ENCODE data around the gene MYO5C.

The MYO5C gene, protein sequence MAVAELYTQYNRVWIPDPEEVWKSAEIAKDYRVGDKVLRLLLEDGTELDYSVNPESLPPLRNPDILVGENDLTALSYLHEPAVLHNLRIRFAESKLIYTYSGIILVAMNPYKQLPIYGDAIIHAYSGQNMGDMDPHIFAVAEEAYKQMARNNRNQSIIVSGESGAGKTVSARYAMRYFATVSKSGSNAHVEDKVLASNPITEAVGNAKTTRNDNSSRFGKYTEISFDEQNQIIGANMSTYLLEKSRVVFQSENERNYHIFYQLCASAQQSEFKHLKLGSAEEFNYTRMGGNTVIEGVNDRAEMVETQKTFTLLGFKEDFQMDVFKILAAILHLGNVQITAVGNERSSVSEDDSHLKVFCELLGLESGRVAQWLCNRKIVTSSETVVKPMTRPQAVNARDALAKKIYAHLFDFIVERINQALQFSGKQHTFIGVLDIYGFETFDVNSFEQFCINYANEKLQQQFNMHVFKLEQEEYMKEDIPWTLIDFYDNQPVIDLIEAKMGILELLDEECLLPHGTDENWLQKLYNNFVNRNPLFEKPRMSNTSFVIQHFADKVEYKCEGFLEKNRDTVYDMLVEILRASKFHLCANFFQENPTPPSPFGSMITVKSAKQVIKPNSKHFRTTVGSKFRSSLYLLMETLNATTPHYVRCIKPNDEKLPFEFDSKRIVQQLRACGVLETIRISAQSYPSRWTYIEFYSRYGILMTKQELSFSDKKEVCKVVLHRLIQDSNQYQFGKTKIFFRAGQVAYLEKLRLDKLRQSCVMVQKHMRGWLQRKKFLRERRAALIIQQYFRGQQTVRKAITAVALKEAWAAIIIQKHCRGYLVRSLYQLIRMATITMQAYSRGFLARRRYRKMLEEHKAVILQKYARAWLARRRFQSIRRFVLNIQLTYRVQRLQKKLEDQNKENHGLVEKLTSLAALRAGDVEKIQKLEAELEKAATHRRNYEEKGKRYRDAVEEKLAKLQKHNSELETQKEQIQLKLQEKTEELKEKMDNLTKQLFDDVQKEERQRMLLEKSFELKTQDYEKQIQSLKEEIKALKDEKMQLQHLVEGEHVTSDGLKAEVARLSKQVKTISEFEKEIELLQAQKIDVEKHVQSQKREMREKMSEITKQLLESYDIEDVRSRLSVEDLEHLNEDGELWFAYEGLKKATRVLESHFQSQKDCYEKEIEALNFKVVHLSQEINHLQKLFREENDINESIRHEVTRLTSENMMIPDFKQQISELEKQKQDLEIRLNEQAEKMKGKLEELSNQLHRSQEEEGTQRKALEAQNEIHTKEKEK (N-terminal part only)

DNA sequence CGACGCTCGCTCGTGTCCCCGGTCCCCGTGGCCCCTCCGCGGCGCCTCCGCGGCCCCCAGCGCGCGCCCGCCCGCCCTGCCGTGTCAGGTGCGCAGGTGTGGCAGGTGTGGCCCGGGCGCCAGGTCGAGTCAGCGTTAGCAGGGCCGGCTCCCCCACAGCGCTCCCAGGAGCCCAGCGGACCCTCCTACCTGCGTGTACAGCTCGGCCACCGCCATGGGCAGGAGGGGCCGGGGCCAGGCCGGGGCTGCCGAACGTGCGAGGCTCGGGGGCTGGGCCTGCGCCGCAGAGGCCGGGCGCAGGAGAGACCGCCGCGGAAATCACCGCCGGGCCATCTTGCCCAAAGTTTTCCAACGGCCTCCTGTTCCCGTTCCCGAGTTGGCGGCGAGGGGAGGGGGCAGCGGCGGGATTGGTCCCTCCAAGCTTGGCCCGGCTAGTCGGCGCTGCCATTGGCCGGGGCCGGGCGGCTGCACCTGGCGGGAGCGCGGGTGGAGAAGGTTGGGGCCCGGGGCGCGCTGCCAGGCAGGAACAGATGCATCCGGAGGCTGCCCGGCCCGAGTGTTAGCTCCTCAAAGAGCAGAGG lies at the start of gene MYO5C:
Gene MYO5C, minus strand, starts transcription at position 384 of the 581 bp plus-strand sequence. Its CDS starts 168 bp downstream, at position 216.
- DNase-seq (ENCODE audit: low read depth in 2 of 2) = no peak

DNA sequence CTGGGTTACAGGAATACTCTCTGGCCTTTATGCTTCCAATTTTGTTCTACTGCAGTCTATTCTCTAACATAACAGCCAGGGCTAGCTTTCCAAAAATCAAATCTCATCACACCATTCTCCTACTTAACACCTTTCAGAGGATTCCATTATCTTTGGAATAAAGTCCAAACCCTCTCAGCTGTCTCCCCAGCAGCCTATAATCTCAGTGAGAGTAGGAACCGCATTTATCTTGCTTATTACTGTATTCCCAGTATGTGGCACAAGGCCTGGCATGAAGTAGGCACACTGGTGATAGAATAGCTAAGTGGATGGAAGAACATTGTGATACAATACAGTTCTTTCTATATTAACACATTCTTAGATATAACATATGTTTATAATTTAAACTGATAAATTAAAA lies 49.0 kb upstream of the MYO5C start:
- no peak for DNase-seq (ENCODE audit: low read depth in 2 of 2)

DNA sequence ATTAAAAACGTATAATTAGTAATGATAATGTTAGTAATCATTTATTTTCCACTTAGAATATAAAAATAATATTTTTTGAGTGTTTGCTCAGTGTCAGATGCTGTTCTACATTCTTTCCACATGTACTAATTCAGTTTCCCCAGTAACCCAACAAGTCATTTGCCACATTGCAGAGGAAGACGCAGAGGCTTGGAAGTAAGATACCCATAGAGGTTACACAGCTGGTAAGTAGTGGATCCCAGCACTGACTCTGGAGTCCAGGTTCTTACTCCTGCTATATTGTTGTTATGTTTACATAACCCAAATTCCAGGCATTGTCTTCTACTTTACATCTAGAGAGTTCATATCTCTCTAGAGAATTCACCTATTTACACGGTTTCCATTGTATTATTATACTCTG lies 48.2 kb upstream of the MYO5C start:
- no peak for DNase-seq (ENCODE audit: low read depth in 2 of 2)

DNA sequence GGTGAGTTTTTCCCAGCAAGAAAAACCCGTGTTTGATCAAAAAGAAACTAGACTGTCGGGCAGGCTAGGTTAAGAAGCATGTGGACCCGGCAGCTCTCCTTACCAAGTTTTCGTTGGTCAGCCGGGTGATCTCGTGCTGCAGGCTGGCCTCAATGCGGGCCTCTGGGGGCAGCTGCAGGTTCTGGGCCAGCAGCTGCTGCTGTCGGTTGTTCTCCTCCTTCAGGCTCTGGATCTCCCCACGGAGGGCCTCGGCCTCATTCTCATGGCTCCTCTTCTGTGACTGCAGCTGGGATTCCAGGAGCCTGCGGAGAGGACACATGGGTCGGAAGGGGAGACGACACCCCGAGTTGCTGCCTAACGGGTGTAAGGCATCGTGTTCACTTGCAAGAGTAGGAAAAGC lies 44.5 kb upstream of the MYO5C start:
- DNase-seq (ENCODE audit: low read depth in 2 of 2) = no peak

DNA sequence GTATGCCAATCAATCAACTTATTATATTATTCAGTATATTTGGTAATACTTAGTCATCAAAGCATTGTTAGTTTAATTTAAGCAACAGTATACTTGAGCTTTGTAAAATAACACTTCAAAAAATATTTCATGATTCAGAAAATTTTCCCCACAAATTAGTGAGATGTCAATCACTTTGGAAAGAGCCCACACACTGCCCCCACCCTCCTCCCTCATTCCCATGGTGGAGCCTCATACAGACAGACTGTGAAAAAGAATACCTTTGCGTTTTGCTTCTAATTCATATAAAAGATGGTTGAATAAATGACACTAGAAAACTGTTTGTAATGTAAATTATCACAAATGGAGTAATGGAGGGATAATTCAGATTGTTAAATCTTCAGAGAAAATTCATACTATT lies 43.3 kb upstream of the MYO5C start:
- DNase-seq (ENCODE audit: low read depth in 2 of 2) = no peak

DNA sequence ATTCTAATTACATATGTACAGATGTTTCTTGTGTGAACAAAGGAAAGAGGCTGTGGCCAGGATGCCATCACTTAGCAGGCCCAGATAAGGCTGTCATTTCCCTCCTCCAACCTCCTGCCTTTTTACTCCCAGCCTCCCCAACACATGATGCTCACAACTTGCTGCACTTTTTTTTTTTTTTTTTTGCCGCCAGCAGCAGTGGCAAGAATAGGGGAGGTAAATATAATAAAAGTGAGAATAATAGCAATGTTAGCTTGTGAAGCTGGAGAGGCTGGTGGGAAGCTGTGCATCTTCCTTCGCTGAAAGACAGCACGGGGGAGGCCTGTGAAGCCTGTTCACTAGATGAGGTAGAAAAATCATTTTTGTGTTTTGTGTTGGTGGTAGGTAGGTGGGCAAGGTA lies 42.5 kb upstream of the MYO5C start:
- DNase-seq (ENCODE audit: low read depth in 2 of 2) = no peak

DNA sequence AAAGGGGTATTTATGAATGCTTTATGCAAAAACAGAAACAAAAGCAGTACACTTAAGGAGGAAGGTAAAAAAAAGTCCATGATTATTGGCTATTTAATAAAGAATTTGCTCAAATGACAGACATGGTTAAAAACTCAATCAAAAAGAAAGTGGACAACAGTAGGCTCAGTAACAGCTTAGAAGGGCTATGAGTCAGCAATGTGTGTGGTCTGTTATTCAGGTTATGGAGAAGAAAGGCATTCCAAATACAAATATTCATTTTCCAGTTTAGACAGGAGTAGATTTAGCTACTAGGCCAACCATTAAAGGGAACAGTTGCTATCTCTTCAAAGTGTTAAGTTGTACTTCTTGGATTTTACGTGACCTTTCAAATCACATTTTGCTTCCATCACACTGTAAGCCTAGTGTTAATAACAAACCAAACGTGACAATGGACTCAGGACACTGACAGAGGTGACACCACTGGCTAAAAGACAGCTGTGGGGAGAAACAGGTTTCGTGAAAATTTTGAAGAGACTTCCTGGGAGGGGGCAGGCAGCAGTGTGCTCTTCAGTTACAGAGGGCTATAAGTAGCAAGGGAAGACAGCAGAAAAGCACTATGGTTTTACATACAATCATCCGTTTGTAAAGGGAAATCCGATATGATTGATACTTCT lies 41.7 kb upstream of the MYO5C start:
- DNase-seq (ENCODE audit: low read depth in 2 of 2) = no peak

DNA sequence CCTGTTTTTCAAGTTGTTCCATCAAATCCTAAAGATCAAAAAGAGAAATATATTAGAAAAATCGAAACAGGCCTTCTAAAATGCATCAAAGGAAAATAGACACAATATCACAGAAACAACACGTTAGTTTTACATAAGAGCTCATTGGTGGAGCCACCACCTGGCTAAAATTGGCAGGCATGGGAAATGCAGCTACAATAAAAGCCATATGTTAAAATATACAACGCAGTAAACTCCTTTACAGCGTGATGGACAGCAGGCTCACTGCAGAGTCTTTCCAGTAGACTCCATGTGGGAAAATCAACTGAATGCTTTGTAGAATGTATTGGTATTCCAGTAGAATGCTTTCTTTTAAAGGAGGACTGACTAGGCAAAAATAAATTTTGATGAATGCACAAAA lies 40.9 kb upstream of the MYO5C start:
- DNase-seq (ENCODE audit: low read depth in 2 of 2) = no peak

DNA sequence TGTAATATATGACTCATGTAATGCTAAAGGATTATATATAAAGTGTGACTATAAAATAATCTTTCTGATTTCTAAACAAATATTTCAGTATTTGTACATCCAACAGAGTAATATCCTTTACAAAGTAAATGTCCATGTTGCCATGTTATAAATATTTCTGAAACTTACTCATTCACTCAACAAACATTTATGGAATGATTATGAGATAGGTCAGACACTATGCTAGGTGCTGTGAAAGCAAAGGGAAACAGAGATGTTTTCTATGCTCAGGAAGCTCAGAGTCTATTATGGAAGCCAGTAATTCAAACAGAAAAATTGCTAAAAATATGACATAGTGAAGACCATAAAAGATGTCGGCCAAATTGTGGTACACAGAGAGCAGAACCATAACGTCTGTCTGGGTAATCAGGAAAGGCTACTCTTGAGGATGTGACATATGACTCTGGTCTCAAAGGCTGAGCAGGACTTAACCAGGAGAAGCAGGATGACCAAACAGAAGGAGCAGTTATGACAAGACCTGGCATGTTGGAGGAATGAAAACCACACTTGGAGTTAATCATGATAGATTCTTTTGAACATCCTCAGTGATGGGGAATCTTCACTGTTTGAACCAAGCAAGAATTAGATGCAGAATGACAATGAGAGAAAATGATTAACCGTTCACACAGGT lies 39.0 kb upstream of the MYO5C start:
- DNase-seq (ENCODE audit: low read depth in 2 of 2) = no peak

DNA sequence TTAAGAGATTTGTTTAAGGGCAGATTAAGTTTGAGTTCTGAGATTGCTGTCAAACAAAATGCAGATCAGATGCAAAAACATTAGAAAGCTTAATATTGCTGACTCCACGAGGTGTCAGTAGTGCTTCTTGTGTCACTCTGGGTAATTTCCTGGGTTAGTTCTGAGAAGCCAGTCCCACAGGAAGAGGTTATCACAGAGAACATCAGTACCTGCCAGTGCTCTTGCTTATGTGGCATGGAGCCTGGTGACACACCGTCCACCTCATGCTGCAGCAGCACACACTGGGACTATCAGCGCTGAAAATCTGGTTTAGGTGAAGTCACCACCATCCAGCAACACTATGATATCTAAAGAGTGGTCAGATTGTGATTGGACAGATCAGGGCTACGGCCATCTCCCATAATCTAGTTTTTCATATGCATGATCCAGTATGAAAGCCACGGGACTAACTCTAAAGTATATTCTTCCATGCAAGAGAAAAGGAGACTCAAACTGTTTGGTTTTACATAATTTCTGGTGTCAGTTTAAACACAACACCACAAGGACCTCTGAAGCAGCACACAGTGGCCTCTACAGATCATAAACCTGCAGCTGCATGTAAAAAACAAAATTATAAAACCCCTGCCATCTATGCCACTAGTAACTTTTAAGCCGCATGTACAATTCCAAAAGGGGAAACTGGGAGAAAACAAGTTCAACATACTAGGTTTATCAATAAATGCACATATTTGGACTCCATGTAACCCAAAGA lies 36.1 kb upstream of the MYO5C start:
- peak; percentile 4 to 45 for DNase-seq (ENCODE audit: low read depth in 2 of 2)

DNA sequence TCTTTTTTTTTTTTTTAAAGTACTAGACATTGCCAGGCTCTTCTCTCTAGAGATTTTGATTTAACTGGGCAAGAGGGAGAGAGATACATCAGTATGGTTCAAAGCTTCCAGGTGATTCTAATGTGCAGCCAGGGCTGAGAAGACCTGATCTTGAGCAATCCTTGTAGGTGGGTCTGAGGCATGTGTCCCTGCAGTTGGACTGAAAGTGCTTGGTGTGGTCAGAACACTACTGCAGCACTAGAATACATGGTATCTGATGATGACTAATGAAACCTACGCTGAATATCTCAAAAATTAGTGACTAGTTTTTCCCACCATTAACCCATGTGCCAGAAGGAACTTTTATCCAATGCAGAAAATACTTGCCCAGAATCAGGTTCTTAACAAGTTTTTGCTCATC lies 34.4 kb upstream of the MYO5C start:
- no peak for DNase-seq (ENCODE audit: low read depth in 2 of 2)

DNA sequence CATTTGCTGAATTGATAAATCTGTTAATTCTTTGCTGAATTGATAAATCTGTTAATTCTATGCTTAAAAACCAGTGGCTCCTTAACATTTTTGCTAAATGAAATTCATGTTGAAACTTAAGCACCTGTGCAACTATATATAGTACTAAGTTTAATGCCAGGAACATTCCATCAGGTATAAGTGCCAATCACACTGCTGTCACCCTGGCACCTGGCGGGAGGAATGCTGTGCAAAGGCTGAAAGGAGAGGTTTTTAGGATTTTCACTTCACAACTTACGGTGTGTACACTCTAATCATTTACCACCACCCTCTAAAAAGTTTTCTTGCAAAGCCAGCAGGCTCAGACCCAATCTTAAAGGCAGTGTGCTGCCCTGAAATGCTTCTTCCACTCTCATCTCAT lies 33.5 kb upstream of the MYO5C start:
- DNase-seq (ENCODE audit: low read depth in 2 of 2) = no peak

DNA sequence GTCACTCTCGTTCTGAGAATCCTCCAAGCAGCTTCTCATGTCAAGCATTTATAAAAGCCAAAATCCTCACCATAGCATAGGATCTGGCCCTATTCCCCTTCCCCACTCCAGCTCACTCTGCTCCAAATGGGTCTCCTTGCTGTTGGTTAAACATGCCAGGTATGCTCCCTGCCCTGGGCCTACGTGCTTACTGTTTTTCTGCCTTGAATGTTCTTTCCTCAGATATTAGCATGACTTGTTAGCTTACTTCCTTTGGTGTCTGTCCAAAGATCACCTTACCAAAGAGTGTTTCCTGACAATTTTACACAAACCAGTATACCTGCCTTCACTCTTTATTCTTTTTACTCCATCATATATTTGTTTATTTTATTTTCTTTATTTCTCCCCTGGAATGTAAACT lies 33.1 kb upstream of the MYO5C start:
- no peak for DNase-seq (ENCODE audit: low read depth in 2 of 2)

DNA sequence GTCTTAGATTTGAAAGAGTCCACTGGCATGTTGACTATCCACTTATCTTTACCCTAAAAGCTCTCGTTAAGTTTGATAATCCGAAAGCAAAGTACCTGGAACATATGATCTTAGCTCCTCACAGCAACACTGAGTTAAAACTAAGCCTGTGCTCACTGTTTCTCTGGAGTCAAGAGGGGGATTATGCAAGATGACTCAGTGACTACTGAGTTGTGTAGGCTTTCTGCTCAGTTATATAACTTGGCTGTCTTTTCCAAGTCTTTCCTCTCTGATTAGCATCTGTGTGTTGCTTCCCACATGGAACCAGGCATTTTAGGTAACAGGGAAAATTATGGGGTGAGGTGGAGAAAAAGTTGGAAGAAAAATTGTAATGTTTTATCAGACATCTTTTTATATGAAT lies 31.2 kb upstream of the MYO5C start:
- no peak for DNase-seq (ENCODE audit: low read depth in 2 of 2)

DNA sequence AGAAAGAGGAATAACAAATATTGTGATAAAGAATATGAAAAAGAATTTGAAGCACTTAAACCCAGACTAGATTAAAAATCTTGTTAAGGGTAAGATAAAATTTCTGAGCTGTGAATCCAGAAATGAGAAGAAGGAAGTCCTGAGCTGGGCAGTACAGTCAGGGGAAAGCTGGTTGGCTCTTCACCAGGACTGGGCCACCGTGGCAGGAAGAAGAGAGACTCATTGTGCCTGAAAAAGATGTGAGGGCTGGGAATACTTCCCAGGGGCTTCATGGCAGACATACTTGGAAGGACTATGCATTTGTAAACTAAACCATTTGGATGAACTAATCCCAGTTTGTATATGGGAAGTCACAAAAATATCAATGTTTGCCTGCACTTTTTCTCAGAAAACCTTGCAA lies 28.5 kb upstream of the MYO5C start:
- DNase-seq (ENCODE audit: low read depth in 2 of 2) = no peak

DNA sequence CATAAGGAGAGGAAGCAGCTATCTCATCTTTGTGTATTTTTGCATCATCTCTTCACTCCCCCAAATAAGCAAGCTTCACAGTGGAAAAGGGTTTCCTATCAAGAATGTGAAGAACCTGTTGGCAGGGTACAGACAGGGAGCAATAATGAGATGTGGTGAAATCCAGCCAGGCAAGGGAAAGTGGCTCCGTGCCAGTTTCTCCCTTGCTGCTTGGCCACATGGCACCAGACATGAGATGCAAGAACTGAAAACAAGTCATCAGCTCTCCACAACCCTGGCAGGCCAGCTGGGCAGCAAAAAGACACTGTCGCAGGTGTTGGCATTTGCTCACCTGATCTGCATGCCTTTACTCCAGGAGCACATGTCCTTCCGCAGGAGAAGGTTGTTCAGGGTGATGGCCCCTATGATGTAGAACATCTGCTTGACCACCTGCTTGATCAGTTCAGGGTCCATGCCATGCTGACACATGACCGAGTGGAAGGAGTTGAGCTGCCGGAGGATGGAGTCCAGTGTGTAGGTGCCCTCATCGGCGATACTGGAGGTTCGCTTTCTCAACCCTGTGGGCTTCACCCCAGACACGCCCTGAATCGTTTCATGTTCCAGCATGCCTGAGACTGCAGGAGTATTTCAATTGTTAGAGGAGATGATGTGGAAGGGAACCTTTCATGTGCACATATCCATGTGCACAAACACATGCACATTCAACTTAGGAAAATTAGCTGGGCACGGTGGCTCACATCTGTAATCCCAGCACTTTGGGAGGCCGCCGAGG lies 23.3 kb upstream of the MYO5C start:
- no peak for DNase-seq (ENCODE audit: low read depth in 2 of 2)

DNA sequence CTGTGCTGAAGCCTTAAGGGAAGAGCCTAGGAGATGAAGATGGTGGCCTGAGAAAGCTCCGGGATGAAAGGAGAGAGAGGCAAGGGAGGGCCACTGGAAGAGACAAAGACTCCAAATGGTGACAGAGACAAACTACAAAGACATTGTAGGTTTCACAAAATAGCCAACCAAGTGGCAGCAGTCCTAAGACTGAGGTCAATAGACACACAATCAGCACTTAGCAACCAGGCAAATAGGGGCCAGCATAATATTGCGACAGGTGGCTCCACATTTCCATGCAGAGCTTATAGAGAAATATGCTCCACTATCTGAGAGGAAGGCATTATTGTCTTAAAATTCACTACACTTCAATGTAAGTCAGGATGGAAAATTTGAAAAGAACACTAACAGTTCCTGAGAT lies 22.1 kb upstream of the MYO5C start:
- DNase-seq (ENCODE audit: low read depth in 2 of 2) = no peak

DNA sequence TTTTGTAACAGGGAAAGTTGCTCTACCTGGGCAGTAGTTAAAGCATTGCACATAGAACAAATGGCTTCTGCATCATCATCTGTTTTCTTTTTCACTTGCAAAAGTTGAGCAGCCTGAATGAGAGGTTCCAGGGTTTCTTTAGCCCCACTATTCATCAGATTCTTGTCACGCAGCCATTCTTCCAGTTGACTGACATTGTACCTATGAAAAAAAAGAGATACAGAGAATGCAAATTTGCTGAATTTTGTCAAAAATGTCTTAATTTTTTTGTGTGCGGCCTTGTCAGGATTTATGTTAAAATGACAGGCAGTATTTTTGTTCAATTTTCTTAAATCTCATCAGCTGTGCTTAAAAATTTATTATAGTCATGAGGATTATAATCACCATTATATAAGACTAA lies 21.4 kb upstream of the MYO5C start:
- no peak for DNase-seq (ENCODE audit: low read depth in 2 of 2)

DNA sequence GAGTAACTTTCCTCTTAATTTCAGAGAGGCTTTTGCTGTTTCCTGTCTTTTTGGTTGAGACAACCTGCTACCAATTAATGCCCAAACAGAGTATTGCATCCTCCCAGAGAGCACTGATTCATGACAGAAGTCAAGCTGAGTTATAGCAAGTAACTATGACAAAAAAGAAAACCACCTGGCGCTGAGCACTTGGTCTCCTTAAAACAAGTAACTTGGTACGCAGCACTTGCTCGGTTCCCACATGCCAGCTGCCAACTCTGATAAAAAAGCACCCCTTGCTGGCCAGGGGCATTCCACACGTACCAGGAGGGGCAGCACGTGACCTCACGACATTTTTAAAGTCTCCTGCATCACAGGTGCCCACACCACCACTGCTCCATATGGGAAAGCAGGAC lies 13.5 kb upstream of the MYO5C start:
- no peak for DNase-seq (ENCODE audit: low read depth in 2 of 2)

Measured in stimulated activated CD8-positive, alpha-beta memory T cell treated with anti-CD3 and anti-CD28 coated beads, Interleukin-2, amount 100 ng/mL, for 48 hours (primary cell).